ENCODE data around the gene SPG21.

Gene SPG21

GRCh38 chr15:64991536-64992135 is 1.9 kb upstream of the SPG21 start:
- DNase-seq (ENCODE audit: low spot score) = no peak

DNA sequence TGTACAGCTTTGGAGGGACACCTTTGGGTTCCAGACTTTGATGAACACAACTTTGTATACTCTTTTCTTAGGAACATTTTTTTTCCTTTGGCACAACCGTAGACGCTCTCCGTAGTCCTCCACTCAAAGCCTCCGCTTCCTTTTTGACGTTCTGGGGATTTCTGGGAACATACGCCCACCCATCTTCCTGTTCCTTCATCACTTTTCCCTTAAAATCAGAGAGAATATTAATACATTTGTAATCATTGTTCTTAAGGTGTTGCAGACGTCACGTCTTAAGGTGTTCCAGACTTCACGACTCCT is 405 bp upstream of the SPG21 start:
- no peak for DNase-seq (ENCODE audit: low spot score)

DNA sequence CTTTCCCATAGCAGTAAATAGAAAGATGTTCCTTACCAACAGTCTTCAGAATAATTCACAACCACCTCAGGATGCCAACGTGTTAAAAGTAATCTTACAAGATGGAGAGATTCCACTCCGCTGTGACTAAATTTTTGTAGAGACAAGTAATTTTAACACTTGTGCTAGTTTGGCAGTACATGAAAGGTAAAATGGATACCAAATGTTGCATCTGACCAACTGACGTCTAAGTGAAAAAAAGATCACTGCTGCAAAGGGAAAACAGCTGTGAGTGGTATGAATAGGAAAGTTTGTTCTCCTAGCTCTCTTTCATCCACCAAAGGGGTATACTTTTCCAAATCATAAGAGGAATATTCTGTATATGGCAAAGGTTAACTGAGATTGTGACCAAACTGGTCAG is 2.6 kb downstream of the SPG21 start:
- DNase-seq (ENCODE audit: low spot score) = no peak

DNA sequence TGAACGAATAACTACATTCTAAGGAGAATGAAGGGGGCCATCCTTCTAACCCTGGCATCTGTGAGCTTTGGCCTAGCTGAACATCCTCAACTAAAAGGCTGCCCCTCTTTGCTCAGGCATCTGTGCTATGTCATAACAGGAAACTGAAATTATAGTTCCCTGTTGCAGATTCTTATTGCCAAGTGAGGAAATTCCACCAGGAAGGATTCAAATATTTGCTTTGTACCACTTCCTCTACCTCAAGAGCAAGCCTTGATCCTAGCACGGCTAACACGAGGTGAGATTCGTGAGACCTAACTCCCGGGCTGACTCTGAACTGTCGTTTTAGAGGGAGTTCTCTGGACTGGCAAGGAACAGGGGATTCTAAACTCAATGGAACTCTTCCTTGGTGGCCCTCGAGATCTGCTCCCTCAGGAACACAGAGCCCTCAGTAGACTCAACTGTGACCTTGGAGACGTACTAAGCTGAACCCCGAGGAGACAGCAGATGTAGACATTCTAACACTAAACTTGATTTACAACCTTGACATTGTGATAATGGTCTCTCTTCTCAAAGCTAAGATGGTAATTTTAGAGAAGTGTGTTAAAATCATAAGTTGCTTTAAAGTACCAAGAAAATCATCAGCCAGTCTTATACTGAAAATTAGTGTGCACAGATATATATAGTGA is 4.2 kb downstream of the SPG21 start:
- peak; percentile 67 for DNase-seq (ENCODE audit: low spot score)

GRCh38 chr15:64982472-64982871 is 7.2 kb downstream of the SPG21 start:
- no peak for DNase-seq (ENCODE audit: low spot score)

- DNase-seq (ENCODE audit: low spot score) = no peak
Observed at GRCh38 chr15:64981812-64982431, 7.8 kb downstream of the SPG21 start.

DNA sequence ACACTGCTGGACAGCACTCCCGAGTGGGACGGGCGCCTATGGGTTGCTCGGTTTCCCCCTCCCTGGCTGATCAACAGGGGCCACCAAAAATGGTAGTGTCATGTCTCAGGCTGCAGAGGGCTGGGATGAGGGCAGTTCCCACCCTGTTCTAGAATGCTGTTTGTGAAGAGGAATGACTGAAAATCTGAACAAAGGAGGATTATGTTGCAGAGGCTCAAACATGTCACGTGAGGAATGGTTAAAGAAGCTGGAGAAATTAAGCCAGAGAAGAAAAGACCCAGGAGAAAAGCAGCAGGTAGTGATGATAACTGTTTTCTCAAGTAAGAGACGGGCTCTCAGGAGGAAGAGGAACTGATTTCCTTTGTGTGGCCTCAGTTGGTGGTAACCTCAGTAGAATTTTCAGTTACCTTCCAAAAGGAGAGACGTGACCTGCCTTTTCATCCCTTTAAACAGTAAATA is 10.4 kb downstream of the SPG21 start:
- DNase-seq (ENCODE audit: low spot score) = no peak

- no peak for DNase-seq (ENCODE audit: low spot score)
Observed at GRCh38 chr15:64975390-64975789, 14.3 kb downstream of the SPG21 start.

- no peak for DNase-seq (ENCODE audit: low spot score)
Observed at GRCh38 chr15:64970698-64971097, 19.0 kb downstream of the SPG21 start.

GRCh38 chr15:64969401-64969800 is 20.3 kb downstream of the SPG21 start:
- no peak for DNase-seq (ENCODE audit: low spot score)

DNA sequence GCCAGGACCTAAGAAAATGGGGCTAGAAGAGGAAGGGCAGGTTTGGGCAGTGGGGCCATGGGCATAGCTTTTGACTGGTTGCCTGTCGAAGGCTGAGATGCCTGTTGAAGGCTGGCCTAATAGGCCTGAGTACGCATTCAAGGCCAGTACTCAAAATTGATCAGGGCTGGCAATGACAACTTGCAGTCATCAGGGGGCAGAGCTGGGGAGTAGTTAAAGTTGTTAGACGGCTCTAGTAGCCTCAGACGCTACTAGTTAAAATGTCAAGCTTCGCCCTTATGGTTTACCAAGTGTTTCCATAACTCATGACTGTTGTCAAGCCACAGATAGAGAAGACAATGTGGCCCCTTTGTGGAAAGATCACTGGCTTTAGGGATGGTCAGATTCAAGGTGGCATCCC is 28.7 kb downstream of the SPG21 start:
- DNase-seq (ENCODE audit: low spot score) = no peak

- DNase-seq (ENCODE audit: low spot score) = no peak
Observed at GRCh38 chr15:64960153-64960552, 29.6 kb downstream of the SPG21 start.

DNA sequence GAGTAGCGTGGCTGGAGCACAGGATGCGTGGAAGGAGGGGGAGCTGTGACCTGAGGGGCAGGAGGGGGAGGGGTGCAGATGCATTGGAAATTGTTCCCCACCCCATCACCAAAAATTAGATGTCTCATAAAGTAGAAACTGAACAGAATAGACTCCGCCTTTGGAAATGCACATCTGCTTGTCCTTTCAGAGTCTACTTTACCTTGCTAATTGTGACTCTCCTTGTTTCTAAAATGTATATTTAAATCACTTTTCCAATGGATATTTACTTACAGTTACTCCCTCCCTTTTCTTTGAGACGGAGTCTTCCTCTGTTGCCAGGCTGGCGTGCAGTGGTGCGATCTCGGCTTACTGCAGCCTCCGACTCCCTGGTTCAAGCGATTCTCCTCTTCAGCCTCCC is 30.6 kb downstream of the SPG21 start:
- DNase-seq (ENCODE audit: low spot score) = no peak

- DNase-seq (ENCODE audit: low spot score) = no peak
Observed at GRCh38 chr15:64954395-64954794, 35.3 kb downstream of the SPG21 start.

GRCh38 chr15:64951777-64952418 is 37.8 kb downstream of the SPG21 start:
- DNase-seq (ENCODE audit: low spot score) = no peak

GRCh38 chr15:64950888-64951287 is 38.8 kb downstream of the SPG21 start:
- DNase-seq (ENCODE audit: low spot score) = no peak

- DNase-seq (ENCODE audit: low spot score) = no peak
Observed at GRCh38 chr15:64949383-64950186, 40.1 kb downstream of the SPG21 start.

- DNase-seq (ENCODE audit: low spot score) = no peak
Observed at GRCh38 chr15:64948916-64949315, 40.8 kb downstream of the SPG21 start.

- DNase-seq (ENCODE audit: low spot score) = no peak
Observed at GRCh38 chr15:64947211-64947610, 42.5 kb downstream of the SPG21 start.

DNA sequence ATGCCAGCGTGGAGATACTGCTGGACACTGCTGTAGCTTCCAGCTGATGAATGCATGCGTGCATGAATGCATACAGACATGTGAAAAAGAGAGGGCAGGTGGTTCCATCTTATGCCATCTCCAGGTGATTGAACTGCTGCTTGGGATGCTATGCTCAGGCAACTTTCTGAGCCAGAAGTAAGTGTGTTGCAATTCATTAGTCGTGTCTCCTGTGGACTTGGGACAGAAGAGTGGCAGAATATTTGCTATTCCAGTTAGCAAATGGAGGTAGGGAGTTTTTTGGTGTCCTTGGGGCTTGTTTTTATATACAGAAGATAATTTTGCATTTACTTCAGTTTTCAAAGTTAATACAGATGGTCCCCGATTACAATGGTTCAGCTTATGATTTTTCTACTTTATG is 44.8 kb downstream of the SPG21 start:
- DNase-seq (ENCODE audit: low spot score) = no peak

GRCh38 chr15:64943512-64944225 is 46.0 kb downstream of the SPG21 start:
- no peak for DNase-seq (ENCODE audit: low spot score)

DNA sequence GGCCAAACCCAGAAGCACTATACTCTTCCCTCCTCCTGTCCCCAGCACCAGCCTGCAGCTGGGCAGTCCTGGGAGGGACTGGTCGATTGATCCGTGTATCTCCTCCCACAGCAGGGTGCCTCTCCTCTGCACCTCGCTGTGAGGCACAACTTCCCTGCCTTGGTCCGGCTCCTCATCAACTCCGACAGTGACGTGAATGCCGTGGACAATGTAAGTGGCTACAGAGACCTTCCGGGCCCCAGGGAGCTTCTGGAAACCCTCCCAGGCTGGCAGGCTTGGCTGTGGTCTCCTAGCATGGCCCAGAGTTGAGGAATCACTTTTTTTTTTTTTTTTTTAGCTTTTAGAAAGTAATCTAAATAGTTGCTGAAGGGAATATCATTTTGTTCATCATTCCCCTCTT is 47.4 kb downstream of the SPG21 start:
- DNase-seq (ENCODE audit: low spot score) = no peak
